ENCODE data around the gene EGFR.

Gene EGFR

DNA sequence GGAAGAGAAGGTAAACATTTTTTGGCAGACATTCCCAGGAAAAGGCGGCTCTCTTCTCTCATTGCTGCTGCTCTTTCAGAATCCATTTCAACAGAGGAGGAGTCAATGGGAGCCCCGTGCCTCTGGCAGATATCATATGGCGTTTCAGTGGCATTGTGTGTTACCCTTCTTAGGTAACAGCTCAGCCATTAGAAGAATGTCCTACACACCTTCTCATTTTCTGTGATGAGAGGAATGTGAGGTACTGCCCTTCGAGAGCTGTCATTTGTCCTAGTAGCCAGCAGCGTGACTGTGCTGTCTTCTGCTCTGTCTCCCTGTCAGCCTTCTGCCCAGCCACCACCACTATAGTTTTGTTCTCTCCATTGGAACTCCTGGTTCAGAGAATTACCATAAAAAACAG lies 102.4 kb downstream of the EGFR start:
- FAIRE-seq (no peak), DNase-seq (ENCODE audit: low spot score) (no peak)

DNA sequence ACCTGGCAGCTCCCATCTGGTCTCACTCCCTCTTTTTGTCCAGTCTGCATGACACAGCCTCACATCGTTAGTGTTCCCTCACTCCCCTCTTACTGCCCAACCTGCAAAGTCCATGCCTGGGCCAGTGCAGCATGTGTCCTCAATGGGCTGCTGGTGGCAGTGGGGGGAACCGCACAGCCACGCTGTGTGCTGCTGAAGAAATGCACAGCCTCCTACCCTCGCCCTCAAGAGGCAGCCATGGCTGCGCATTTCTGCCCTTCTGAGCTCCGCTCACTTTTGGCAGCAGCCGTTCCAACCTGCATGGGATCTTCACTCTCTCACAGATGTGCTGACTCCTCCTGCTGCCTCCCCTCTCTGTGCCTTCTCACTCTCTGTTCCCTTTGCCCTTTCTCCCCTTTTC lies 103.4 kb downstream of the EGFR start:
- no peak for DNase-seq (ENCODE audit: low spot score)
- no peak for FAIRE-seq

DNA sequence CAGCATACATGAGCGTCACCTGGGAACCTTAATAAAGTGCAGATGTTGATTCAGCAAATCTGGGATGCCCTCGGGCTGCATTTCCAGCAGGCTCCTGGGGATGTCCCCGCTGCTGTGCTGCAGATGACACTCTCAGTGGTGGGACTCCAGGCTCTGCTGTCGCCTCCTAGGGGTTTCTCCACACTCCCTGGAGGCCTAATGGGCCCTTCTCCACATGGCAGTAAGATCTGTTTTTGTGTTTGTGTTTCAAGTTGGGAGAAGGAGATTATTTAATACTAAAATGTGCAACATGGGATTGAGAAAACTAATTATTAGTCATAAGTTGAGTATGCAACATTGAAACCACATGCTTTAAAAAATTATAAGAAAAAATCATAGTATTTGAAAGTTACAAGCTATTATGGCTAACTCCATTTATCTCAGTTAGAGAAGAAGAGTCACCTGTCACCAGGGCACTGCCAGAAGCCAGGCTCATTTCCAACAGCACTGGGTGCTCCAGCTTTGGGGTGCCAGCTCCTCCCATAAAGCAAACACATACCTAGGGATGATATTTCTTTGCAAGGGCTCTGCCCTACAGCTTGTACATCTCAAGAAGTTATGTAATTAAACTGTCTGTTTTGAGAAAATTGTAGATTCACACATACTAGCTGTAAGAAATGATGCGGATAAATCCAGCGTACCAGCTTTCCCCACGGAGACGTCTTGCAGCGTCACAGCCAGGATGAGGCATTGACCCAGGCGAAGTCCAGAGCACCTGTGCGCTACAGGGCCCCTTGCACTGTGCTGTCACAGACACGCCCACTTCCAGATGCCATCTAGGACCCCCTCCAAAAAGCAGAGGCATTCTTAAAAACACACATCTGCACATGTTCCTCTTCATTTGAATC lies 106.4 kb downstream of the EGFR start:
- FAIRE-seq (no peak), DNase-seq (ENCODE audit: low spot score) (no peak)

DNA sequence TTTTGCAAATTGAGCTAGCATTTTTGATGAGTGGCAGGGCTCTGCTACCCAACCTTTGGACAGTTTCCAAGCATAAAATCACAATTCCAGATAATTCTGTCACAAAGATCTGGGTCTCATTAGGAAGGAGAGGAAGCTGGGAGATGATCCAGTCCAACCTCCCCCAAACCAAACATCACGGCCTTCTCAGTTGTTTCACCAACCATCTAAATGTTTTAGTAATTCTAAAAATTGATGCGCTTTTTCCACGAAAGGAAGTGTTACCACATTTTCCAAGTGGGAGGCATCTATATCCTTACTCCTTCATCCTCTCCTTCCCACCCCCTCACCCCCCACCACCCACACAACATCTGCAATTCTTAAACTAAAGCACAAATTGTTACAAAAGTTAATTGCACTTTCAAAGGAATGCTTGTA lies 108.3 kb downstream of the EGFR start:
- FAIRE-seq (no peak), DNase-seq (ENCODE audit: low spot score) (no peak)

DNA sequence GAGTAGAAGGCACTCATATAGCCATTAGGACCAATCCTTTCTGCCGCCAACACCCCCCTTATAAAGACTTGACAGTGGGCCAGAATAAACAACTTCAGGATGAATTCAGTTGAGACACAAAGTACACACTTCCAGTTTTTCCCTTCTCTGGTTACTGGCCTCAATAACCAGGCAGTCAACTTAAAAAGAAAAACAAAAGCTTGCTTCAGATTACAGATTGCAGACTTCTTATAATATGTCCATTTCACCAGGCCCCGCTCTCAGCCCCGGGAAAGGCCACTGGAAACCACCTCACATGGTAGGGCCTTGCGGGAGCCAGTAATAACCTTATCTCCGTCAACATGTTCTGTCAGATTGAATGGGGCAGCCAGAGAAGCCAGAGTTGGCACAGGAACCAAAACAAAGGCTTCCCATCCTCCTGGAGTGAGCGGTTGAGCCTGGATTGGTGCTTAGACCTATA lies 108.8 kb downstream of the EGFR start:
- DNase-seq (ENCODE audit: low spot score) (no peak), FAIRE-seq (no peak)

DNA sequence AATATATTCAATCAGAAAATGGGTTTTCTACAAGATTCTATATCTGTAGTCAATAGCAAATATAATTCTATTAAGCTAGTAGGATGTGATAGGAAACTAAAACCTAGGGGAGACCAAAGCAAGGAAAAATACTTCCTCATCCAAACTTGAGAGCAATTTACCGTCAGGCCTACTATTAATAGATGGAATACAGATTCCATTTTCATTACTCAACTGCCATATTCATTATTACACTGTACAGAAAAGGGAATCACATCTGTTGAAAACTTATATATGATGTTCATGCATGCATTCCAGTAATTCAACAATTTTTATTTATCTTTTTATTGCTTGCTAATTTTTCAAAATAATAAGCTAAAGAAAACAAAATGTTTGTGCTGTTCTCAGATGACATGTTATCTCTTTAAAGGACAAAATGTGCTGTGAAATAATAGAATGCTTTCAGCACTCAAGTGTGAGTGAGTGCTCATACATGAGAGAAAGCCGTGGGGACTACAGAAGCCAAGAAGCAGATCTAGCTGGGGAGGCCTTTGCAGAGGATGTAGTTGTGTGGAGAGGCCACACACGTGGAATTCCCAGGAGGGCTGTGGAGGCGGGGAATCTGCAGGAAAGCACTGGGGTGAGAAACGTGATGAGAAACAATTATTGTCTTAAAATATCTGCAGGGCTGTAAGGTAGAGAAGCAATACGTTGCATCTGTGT lies 110.0 kb downstream of the EGFR start:
- DNase-seq (ENCODE audit: low spot score), result peak; percentile 60

DNA sequence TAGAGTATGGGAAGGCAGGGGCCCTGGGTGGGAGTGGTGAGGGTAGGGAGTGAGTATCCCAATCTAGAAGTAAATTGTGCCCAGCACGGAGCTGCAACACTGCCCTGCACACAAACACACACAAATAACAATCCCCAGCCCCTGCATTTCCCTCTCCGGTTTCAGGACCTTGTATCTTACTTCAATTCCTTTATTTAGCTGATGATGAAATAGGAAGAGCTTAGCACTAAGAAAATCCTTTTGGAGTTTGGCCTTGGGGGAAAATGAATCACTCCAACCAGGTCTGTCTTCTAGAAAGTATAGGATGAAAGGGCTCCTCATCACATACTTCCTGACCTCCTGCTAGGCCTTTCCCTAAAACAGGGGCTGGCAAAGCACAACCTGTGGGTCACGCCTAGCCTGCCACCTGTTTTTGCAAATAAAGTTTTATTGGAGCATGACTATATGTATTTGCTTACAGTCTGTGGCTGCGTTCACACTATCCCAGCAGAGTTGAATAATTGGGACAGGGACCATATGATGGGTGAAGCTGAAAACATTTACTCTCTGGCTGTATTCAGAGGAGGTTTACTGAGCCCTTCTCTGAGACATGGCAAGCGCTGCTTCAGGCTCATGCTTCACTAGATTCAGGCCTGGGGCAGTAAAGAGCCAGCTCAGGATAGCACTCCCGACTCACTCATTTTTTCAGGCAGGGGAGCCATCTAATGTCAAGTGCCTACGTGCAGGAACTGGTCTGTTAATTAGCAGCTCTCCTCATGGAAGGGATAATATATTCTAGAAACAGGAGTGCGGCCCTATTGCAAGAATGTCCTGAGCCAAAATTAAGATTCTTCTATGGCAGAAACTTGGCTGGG lies 111.0 kb downstream of the EGFR start:
- no peak for FAIRE-seq

More for the DNA sequence above, 110.0 kb downstream of the EGFR start:
- FAIRE-seq, result no peak

DNA sequence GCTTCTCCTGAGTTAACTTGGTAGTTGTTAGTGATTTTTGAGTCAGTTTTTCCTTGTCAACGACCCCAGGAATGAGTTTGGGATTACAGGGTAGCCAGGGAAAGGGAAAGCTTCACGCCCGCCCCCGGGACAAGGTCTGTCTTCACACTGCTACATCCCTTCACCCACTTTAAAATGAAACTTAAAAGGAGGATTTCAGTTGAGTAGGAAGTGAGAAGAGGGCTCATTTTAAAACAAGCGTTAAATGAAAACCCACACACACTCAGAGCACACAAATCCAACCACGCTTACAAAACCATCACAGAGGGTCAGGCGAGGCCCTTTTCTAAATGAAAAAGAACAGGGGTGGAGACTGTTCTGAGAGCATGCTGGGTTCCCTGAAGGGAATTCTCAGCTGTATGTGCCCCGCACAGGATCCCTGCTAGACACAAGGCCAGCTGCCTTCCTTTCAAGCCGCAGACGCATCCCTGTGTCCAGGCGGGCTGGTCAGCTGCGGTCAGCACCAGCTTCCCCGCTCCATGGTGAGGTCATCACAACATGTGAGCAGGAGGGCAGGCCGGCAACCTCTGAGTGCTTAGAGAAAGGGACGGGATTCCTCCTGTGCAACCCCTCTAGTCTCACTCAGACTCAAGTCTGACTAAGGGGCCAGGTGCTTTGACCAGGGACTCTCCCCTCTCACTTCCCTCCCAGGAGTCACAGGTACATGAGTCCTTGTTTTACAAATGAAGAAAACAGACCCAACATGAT lies 111.8 kb downstream of the EGFR start:
- peak; percentile 87 for FAIRE-seq
- DNase-seq (ENCODE audit: low spot score), result no peak

More for the DNA sequence above, 111.0 kb downstream of the EGFR start:
- DNase-seq (ENCODE audit: low spot score), result no peak

DNA sequence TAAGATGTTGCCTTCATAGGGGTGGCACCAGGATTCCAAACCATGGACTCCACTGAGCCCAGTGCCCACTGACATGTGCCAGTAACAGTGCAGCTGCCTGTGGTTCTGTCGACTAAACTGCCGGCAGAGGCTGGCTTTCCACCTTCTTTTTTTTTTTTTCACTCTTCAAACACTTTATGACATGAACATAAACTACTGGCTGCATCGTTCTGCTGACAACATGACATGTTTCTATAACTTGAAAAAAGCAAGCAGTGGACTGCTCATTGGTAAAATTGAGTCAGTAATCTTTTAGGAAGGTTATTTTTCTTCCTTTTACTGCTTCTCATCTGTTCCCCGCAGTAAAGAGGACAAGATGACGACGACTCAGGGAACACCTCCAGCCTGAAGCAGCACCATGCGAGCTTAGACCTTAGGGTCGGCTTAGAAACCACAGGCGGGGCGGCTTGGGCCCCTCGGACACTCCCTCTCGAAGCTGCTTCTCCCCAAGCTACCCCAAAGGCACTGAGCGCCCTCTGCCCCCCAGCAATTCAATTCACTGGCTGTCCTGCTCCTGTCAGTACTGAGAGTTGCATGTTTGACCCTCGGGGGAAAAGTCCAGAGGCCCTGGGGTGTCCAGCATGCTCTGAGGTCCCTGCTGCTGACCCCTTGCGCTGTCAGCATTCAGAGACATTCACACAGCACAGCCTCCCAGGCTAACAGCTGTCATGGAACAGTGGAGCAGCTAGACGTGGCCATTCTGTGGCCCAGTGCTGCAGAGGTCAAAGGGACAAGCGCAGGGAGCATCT lies 112.5 kb downstream of the EGFR start:
- DNase-seq (ENCODE audit: low spot score) (no peak), FAIRE-seq (no peak)

DNA sequence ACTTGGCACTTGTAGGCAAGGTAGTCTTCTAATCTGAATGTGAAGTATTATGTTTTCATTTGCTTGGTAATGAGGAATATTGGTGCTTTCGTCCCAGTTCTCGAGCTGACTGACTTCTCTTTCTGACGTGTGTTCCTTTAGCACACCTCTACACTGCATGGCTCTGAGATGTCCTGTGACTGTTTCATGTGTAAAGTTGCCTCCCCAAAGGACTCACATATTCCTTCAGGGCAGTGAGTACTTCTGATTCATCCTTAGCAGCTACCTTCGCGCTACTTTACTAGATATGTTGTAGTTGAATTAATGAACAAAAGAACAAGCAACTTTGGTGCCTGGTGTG lies 113.7 kb downstream of the EGFR start:
- no peak for FAIRE-seq
- no peak for DNase-seq (ENCODE audit: low spot score)

DNA sequence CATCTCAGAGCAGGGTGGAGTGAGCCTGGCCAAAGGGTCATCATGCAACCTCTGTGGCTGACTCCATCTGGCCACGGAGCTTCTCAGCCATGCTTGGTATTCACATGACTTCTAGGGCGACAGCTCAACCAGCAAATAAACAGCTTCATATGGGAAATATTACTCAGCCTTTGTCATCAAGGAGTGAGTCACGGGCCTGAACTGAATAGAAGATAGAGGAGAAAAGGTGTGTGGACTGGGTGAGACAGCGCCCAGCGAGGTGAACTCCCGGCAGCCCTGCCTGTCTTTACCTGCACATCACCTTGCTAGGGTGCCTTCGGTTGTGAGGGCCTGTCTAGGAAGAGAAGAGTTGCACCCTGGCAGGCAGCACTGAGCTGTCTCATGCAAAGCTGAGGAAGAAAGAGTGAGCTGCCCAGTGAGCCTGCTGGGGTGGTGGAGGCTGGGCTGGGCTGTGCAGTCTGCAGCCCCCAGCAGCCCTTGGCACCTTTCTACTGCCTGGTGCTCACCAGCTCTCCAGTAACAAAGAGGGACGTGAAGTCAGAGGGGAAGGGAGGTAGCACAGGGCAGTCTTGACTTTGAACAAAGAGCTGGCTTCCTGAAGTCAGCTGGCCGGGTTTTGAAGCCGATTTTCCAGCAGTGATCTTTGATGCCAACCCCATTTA lies 114.2 kb downstream of the EGFR start:
- peak; percentile 94 for FAIRE-seq
- peak; percentile 87 for DNase-seq (ENCODE audit: low spot score)

DNA sequence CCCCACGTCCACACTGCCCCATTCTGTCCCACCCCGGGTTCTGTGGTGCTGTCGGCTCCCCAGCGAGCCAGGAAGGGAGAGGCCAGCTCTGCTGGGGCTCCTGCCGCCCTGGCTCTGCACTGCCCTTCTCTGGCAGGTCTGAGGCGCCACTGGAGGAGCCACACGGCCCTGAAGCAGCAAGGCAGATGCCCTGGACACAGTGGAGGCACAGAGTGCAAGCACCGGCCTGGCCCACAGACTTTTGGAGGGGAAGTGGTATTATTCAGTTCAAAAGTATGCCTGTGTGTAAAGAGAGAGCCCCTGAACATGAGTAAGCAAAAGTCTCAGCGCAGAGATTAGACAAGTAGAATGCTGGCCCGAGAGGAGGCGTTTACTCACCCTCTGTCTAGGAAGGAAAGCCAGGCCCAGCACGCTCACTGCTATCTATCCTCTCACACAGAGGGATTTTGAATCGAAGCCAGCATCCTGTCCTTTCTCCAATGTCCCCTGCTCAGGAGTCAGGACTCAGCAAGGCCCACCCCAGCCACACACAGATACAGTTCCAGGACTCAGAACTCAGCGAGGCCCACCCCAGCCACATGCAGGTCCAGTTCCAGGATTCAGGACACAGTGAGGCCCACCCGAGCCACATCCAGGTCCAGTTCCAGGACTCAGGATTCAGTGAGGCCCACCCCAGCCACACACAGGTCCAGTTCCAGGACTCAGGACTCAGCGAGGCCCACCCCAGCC lies 115.0 kb downstream of the EGFR start:
- FAIRE-seq, result peak; percentile 92

DNA sequence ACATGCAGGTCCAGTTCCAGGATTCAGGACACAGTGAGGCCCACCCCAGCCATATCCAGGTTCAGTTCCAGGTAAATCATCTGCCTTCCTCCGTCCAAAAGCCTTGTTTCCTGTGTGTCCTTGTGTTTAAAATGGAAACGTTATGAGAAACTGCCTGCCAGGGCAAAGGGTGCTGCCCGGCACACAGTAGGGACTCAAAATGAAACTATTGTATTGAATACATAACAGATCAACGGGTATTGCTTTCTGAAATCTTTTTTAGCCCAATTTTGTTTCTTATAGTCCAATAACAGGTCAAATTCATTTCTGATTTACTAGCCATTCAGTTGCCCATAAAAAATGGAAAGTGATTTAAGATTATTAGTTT lies 115.5 kb downstream of the EGFR start:
- DNase-seq (ENCODE audit: low spot score), result no peak
- no peak for FAIRE-seq

More for the DNA sequence above, 115.0 kb downstream of the EGFR start:
- peak; percentile 85 for DNase-seq (ENCODE audit: low spot score)

DNA sequence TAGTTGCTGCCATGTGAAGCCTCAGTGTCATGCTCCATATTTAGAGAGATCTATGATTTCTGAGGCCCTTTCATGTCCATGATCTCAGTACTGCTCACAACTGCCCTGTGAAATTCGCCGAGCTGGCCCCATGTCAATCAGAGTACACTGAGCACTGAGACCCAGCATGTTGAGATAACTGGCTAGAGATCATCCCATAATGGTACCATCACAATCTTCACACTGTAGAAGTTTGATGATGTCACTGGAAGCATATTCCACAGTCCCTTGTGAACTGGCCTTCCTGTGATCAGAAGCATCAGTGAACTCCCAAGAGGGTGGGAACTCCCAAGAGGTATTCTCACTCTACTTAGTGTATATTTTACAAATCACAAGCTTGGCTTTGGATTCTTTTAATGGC lies 116.0 kb downstream of the EGFR start:
- DNase-seq (ENCODE audit: low spot score), result no peak
- FAIRE-seq, result no peak

DNA sequence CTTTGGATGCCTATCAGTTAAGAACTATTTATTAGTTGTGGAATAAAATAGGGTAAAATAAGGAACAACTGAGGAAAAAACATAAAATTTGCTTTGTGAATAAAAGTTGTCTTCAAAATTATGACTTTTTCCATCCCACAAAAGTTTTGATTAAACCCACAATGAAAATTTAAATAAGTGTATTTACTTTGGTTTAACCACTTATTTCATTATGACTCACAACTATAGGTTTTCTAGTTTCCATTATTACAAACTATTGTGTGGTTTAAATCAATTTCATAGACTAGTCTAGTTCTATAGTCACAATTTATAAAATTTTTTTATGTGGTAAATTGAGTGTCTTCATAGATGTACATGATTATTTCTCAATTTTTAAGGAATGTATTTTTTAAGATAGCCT lies 116.6 kb downstream of the EGFR start:
- DNase-seq (ENCODE audit: low spot score) (no peak), FAIRE-seq (no peak)

DNA sequence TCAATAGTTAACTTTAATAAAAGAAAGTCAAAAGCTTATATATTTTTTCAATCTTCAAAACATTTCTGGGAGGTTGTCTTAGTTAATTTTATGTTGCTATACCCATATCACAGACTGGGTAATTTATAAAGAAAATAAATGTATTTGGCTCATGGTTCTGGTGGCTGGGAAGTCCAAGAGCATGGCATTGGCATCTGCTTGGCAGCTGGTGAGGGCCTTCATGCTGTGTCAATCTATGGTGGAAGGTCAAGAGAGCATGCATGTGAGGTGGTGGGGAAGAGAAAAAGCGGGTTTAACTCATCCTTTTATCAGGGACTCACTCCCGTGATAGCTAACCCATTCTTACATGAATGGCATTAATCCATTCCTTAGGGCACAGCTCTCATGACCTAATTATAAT lies 119.8 kb downstream of the EGFR start:
- no peak for DNase-seq (ENCODE audit: low spot score)
- no peak for FAIRE-seq

DNA sequence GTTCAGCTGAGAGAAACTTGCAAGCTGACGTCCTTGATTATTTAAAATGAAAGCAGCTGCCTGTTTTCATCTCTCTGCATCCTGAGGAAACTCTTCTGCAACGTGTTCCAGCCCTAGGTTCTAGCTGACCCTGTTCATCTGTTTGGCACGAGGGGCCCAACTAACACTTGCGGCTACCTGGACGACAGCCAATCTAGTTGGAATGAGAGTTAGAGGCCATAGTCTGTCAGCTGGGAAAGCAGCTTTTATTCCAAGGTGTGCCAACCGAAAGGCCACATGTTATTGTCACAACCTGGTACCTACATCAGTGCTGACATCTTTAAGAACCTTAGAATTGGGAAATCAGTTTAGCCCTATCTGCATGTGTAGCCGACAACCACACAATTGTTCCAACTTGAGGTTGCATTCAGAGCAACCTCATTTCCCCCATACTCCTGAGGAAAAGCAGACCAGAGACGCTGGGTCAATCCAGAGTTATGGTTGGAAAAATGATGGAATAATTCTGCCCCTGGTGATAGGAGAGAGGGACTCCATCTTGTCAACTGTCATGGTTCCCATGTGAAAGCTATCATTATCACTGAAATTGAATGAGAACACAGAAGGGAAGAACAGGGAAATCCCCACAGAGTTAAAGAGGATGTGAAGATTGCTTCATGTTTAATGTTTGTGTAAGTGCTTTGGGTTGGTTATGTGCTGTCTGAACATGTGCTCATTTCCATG lies 121.6 kb downstream of the EGFR start:
- FAIRE-seq, result peak; percentile 13
- no peak for DNase-seq (ENCODE audit: low spot score)

DNA sequence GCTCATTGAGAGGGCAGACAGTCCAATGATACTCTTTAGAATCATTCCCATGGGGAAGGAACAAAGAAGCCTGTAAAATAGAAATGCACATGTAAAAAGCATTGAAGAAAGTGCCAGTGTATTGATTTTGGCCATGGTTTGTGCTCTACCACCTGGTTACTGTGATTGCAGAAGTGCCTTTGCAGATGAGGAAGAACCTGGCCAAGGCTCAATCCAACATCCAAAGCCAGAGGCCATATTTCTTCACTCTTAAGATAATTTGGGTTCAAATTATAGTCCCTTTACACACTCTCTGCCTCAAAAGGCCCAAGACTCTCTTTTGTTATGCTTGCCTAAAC lies 122.1 kb downstream of the EGFR start:
- DNase-seq (ENCODE audit: low spot score), result no peak
- no peak for FAIRE-seq

Data from urothelium cell line (cell line).